Heart left ventricle (tissue), 13 donors: Measurements from ENCODE around the gene SDHB.

Experiments
- POLR2A ChIP-seq, 2 donors: fragments of 450-650 bp; IDR thresholded peaks; one replicate each; pipeline ENCODE4 v1.6.1; 2017; ENCODE audit warnings: antibody characterized with exemption in 2 of 2, mild to moderate bottlenecking in 2 of 2, moderate library complexity in 2 of 2
- TF ChIP-seq, protein P1 (sequence below), 12 donors: fragments of 200-600 bp; sonication (generic) in 4 of 12; IDR thresholded peaks; one replicate each; pipeline versions ENCODE4 v1.5.0 to v1.8.0; 2018 to 2022; ENCODE audit warnings: antibody characterized with exemption in 12 of 12, mild to moderate bottlenecking in 5 of 12
- donor health status: ischemic (EF 13 %, LVEDD 7.1; RV severe dilation, severe dysfunction).
- donor health status: DM: no; HTN: yes; CAD: no.
- donor health status: DM: no; HTN: no; CAD: no.
- donor health status: ischemic (EF 25% LVEDD 6.9; RV normal size, moderate dysfunction).
- donor health status: ischemic (EF 25% LVEDD 5.7; RV mildly dilated, moderate dysfunction).
- donor health status: ischemic (EF 35%, LVEDD 5.7; RV mildly dilated, moderate dysfunction).
- donor health status: nonischemic (EF 11% LVEDD 7.7; RV severe dilation, severe dysfunction).
- donor health status: DM: yes; HTN: yes; CAD: no.
- donor health status: PGD.
- donor health status: ischemic (EF 29% LVEDD 5.4; RV normal size, mild dysfunction).
- donor health status: nonischemic (EF 23%, LVEDD 6.1; RV moderate dilation, normal function).

DNA sequence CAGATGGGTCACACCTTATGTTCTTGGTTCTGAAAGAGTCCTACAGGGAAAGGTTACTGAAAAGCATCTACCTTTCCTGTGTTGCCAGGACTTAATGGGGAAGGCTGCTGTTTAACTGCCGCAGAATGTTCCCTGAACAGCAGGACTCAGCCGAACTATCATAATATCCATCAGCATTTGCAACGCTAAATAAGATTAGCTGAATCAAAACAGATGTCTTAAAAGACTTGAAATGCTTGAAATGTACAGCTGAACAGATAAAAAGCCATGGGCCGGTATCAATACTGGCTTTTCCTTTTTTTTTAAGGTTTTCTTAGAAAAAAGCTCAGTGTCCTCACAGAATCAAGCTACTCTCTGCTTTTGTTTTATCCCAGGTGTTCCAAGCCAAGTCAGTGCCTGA, 22.4 kb downstream of the SDHB start:
- TF ChIP-seq, protein P1, sequence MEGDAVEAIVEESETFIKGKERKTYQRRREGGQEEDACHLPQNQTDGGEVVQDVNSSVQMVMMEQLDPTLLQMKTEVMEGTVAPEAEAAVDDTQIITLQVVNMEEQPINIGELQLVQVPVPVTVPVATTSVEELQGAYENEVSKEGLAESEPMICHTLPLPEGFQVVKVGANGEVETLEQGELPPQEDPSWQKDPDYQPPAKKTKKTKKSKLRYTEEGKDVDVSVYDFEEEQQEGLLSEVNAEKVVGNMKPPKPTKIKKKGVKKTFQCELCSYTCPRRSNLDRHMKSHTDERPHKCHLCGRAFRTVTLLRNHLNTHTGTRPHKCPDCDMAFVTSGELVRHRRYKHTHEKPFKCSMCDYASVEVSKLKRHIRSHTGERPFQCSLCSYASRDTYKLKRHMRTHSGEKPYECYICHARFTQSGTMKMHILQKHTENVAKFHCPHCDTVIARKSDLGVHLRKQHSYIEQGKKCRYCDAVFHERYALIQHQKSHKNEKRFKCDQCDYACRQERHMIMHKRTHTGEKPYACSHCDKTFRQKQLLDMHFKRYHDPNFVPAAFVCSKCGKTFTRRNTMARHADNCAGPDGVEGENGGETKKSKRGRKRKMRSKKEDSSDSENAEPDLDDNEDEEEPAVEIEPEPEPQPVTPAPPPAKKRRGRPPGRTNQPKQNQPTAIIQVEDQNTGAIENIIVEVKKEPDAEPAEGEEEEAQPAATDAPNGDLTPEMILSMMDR (IDR thresholded peaks at IDR 0.05): no peak
- TF ChIP-seq POLR2A (IDR thresholded peaks at IDR 0.05): no peak
